ENCODE data around the gene LIPT2. TPM values are rescaled to one million over a fixed set of nuclear protein-coding genes. Genes with fewer than 3 reads are reported as not detected.

LIPT2 gene
- total and polyA plus RNA-seq, 10 of the 15 experiments (the other 5 are each of a cell fraction or from before 2014, with no cell fraction given): 0.69 to 7.5 (median 3.8) TPM

DNA sequence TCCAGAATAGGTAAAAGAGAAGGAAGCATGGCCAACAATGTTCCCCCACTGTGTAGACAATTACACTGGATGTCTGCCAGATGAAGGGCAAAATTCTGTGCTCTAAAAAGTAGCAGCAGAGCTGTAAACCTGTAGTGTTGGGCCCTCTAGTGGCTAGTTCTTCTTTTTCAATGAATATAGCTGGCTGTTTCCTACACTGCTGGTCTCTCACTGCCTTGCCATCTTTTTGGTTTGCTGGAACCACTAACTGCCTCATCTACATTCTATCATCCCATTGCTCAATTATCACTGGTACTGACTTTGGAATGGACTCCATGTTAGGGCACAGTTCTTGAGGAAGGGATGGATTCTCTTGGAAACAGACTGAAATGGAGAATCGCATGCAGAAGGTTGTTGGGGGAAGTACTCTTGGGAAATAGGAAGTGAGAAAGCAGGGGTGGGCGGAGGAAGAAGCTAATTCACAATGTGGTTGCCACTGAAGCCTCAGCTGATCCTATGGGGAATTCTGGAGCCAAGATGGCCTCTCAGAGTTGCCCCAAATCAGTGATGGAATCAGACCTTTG, 44.1 kb downstream of the LIPT2 start (continued):
- TF ChIP-seq, protein P1, sequence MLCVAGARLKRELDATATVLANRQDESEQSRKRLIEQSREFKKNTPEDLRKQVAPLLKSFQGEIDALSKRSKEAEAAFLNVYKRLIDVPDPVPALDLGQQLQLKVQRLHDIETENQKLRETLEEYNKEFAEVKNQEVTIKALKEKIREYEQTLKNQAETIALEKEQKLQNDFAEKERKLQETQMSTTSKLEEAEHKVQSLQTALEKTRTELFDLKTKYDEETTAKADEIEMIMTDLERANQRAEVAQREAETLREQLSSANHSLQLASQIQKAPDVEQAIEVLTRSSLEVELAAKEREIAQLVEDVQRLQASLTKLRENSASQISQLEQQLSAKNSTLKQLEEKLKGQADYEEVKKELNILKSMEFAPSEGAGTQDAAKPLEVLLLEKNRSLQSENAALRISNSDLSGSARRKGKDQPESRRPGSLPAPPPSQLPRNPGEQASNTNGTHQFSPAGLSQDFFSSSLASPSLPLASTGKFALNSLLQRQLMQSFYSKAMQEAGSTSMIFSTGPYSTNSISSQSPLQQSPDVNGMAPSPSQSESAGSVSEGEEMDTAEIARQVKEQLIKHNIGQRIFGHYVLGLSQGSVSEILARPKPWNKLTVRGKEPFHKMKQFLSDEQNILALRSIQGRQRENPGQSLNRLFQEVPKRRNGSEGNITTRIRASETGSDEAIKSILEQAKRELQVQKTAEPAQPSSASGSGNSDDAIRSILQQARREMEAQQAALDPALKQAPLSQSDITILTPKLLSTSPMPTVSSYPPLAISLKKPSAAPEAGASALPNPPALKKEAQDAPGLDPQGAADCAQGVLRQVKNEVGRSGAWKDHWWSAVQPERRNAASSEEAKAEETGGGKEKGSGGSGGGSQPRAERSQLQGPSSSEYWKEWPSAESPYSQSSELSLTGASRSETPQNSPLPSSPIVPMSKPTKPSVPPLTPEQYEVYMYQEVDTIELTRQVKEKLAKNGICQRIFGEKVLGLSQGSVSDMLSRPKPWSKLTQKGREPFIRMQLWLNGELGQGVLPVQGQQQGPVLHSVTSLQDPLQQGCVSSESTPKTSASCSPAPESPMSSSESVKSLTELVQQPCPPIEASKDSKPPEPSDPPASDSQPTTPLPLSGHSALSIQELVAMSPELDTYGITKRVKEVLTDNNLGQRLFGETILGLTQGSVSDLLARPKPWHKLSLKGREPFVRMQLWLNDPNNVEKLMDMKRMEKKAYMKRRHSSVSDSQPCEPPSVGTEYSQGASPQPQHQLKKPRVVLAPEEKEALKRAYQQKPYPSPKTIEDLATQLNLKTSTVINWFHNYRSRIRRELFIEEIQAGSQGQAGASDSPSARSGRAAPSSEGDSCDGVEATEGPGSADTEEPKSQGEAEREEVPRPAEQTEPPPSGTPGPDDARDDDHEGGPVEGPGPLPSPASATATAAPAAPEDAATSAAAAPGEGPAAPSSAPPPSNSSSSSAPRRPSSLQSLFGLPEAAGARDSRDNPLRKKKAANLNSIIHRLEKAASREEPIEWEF (IDR thresholded peaks at IDR 0.05; ENCODE audit: insufficient replicate concordance, low read depth, low read length): no peak
- no peak for TF ChIP-seq TCF3 (IDR thresholded peaks at IDR 0.05; ENCODE audit: borderline replicate concordance, insufficient read depth, low read depth, low read length)
- TF ChIP-seq RELA (IDR thresholded peaks at IDR 0.05; ENCODE audit: borderline replicate concordance, partially characterized antibody): no peak
- TF ChIP-seq EZH2 (IDR thresholded peaks at IDR 0.05; ENCODE audit: borderline replicate concordance, control insufficient read depth, low read depth, low read length): no peak
- no peak; the same call in 1 of the 2 replicates for TF ChIP-seq IRF4 (IDR thresholded peaks at IDR 0.05; ENCODE audit: low read depth, low read length)
- TF ChIP-seq, protein P2, sequence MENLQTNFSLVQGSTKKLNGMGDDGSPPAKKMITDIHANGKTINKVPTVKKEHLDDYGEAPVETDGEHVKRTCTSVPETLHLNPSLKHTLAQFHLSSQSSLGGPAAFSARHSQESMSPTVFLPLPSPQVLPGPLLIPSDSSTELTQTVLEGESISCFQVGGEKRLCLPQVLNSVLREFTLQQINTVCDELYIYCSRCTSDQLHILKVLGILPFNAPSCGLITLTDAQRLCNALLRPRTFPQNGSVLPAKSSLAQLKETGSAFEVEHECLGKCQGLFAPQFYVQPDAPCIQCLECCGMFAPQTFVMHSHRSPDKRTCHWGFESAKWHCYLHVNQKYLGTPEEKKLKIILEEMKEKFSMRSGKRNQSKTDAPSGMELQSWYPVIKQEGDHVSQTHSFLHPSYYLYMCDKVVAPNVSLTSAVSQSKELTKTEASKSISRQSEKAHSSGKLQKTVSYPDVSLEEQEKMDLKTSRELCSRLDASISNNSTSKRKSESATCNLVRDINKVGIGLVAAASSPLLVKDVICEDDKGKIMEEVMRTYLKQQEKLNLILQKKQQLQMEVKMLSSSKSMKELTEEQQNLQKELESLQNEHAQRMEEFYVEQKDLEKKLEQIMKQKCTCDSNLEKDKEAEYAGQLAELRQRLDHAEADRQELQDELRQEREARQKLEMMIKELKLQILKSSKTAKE (IDR thresholded peaks at IDR 0.05; ENCODE audit: low read depth, poor library complexity, severe bottlenecking): no peak
- no peak for TF ChIP-seq PAX5 (IDR thresholded peaks at IDR 0.05; ENCODE audit: borderline replicate concordance, low read depth, low read length)
- no peak for TF ChIP-seq GABPA (IDR thresholded peaks at IDR 0.05; ENCODE audit: low read depth)
- no peak for TF ChIP-seq MTA3 (IDR thresholded peaks at IDR 0.05; ENCODE audit: borderline replicate concordance, low read length)
- TF ChIP-seq CHD4 (IDR thresholded peaks at IDR 0.05): no peak
- no peak for TF ChIP-seq BRCA1 (IDR thresholded peaks at IDR 0.05; ENCODE audit: low read depth, low read length)
- TF ChIP-seq GATAD2B (conservative IDR thresholded peaks at IDR 0.05; ENCODE audit: low read depth): no peak
- no peak for TF ChIP-seq TBL1XR1 (IDR thresholded peaks at IDR 0.05; ENCODE audit: low read depth, low read length)
- TF ChIP-seq EED (IDR thresholded peaks at IDR 0.05; ENCODE audit: low read depth): peak; percentile 66
- no peak for TF ChIP-seq WRNIP1 (IDR thresholded peaks at IDR 0.05; ENCODE audit: borderline replicate concordance, low read depth, low read length)
- no peak for TF ChIP-seq MXI1 (IDR thresholded peaks at IDR 0.05; ENCODE audit: low read depth, low read length)
- no peak for TF ChIP-seq RFX5 (IDR thresholded peaks at IDR 0.05; ENCODE audit: low read depth, low read length)
- no peak for TF ChIP-seq SRF (IDR thresholded peaks at IDR 0.05; ENCODE audit: low read depth in 2 of 2, low read length in 2 of 2)
- no peak for TF ChIP-seq KAT2A (conservative IDR thresholded peaks at IDR 0.05; ENCODE audit: control insufficient read depth, low read depth, low read length)
- no peak for TF ChIP-seq FOXK2 (IDR thresholded peaks at IDR 0.05)
- no peak for TF ChIP-seq KDM1A (IDR thresholded peaks at IDR 0.05; ENCODE audit: borderline replicate concordance)
- TF ChIP-seq, protein P3, sequence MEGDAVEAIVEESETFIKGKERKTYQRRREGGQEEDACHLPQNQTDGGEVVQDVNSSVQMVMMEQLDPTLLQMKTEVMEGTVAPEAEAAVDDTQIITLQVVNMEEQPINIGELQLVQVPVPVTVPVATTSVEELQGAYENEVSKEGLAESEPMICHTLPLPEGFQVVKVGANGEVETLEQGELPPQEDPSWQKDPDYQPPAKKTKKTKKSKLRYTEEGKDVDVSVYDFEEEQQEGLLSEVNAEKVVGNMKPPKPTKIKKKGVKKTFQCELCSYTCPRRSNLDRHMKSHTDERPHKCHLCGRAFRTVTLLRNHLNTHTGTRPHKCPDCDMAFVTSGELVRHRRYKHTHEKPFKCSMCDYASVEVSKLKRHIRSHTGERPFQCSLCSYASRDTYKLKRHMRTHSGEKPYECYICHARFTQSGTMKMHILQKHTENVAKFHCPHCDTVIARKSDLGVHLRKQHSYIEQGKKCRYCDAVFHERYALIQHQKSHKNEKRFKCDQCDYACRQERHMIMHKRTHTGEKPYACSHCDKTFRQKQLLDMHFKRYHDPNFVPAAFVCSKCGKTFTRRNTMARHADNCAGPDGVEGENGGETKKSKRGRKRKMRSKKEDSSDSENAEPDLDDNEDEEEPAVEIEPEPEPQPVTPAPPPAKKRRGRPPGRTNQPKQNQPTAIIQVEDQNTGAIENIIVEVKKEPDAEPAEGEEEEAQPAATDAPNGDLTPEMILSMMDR (IDR thresholded peaks at IDR 0.05 in 2 of 3, conservative IDR thresholded peaks at IDR 0.05 in 1 of 3; ENCODE audit: control insufficient read depth in 2 of 3, extremely low read depth in 1 of 3, insufficient read depth in 1 of 3, low read depth in 3 of 3, low read length in 3 of 3): peak; percentile 67 to 83 (median 69)
- peak; percentile 53; the same call in 1 of the 2 replicates for TF ChIP-seq DPF2 (IDR thresholded peaks at IDR 0.05)

Data from GM12878 (cell line).